HG03432 (cell line): ENCODE measurements around the gene AFAP1L2.

Experiments
- ATAC-seq: cut with Tn5 transposase; IDR thresholded peaks from one replicate; pipeline ENCODE4 v1.9.1; 2021; ENCODE audit warnings: mild to moderate bottlenecking, moderate library complexity; ENCODE audit not compliant: unreplicated experiment

The AFAP1L2 gene

GRCh38 chr10:114404171-114405010 lies at the start of gene AFAP1L2:
Gene AFAP1L2, minus strand, starts transcription at chr10:114404502. Its CDS starts 47 bp downstream, at chr10:114404455.
- ATAC-seq, result peak; percentile 59

GRCh38 chr10:114453576-114453975 lies 49.3 kb upstream of the AFAP1L2 start:
- no peak for ATAC-seq

GRCh38 chr10:114448897-114449296 lies 44.6 kb upstream of the AFAP1L2 start:
- ATAC-seq, result no peak

GRCh38 chr10:114445332-114445731 lies 41.0 kb upstream of the AFAP1L2 start:
- ATAC-seq, result no peak

- no peak for ATAC-seq
Measured at GRCh38 chr10:114444819-114445218, 40.5 kb upstream of the AFAP1L2 start.

- no peak for ATAC-seq
Measured at GRCh38 chr10:114442091-114442630, 37.9 kb upstream of the AFAP1L2 start.

- no peak for ATAC-seq
Measured at GRCh38 chr10:114441107-114441506, 36.8 kb upstream of the AFAP1L2 start.

- ATAC-seq, result peak; percentile 58
Measured at GRCh38 chr10:114437473-114438292, 33.4 kb upstream of the AFAP1L2 start.

GRCh38 chr10:114436941-114437340 lies 32.6 kb upstream of the AFAP1L2 start:
- ATAC-seq, result no peak

- ATAC-seq, result no peak
Measured at GRCh38 chr10:114432566-114433093, 28.3 kb upstream of the AFAP1L2 start.

GRCh38 chr10:114431414-114432135 lies 27.3 kb upstream of the AFAP1L2 start:
- ATAC-seq, result no peak

- ATAC-seq, result no peak
Measured at GRCh38 chr10:114430688-114431413, 26.5 kb upstream of the AFAP1L2 start.

- no peak for ATAC-seq
Measured at GRCh38 chr10:114429581-114430335, 25.5 kb upstream of the AFAP1L2 start.

GRCh38 chr10:114427124-114427852 lies 23.0 kb upstream of the AFAP1L2 start:
- ATAC-seq, result no peak

GRCh38 chr10:114426476-114426875 lies 22.2 kb upstream of the AFAP1L2 start:
- ATAC-seq, result no peak

GRCh38 chr10:114420811-114421485 lies 16.6 kb upstream of the AFAP1L2 start:
- no peak for ATAC-seq

- ATAC-seq, result no peak
Measured at GRCh38 chr10:114418109-114418508, 13.8 kb upstream of the AFAP1L2 start.
